Activated naive CD8-positive, alpha-beta T cell treated with anti-CD3 and anti-CD28 coated beads for 36 hours (primary cell): ENCODE results near the gene SLC2A2. TPM values are rescaled to one million over a fixed set of nuclear protein-coding genes. Genes with fewer than 3 reads are reported as not detected.

ENCODE experiments used
- DNase-seq: peaks from one replicate; pipeline ENCODE4 v3.0.0; 2021
- H3K27ac Mint-ChIP-seq: one replicate; pipeline ENCODE4 v1.8.0; 2022; ENCODE audit warnings: mild to moderate bottlenecking, moderate library complexity, mixed read lengths
- H3K27me3 Mint-ChIP-seq: one replicate; pipeline ENCODE4 v1.8.0; 2022; ENCODE audit warnings: mild to moderate bottlenecking, mixed read lengths
- H3K36me3 Mint-ChIP-seq: one replicate; pipeline ENCODE4 v1.8.0; 2021; ENCODE audit warnings: mild to moderate bottlenecking, mixed read lengths
- H3K4me1 Mint-ChIP-seq: one replicate; pipeline ENCODE4 v1.8.0; 2021; ENCODE audit warnings: mixed read lengths
- H3K4me3 Mint-ChIP-seq: one replicate; pipeline ENCODE4 v1.8.0; 2022; ENCODE audit warnings: mild to moderate bottlenecking, moderate library complexity, mixed read lengths
- H3K9me3 Mint-ChIP-seq: one replicate; pipeline ENCODE4 v1.8.0; 2022; ENCODE audit warnings: mixed read lengths
- total RNA-seq, 2 experiments: library from RNA; stranded (reverse); gene quantifications; one replicate each; pipeline ENCODE4 v1.2.3, GENCODE V29; 2021

Gene SLC2A2
- total RNA-seq: not detected

- Mint-ChIP-seq H3K9me3 (no peaks in the 10 kb centered on the region), H3K36me3 (no peaks in the 10 kb centered on the region), H3K4me1 (peaks cover 9% of the 10 kb centered on the region), H3K27ac (no peak within 1 kb of the TSS), H3K27me3 (peaks cover 28% of the 10 kb centered on the region), H3K4me3 (no peak within 1 kb of the TSS)
- DNase-seq: no peak
Measured at GRCh38 chr3:171026597-171027293, at the start of gene SLC2A2. Gene SLC2A2 (minus strand): TSS chr3:171026720. CDS start chr3:171026670, 50 bp downstream.

- no peaks in the 10 kb centered on the region for H3K27me3 Mint-ChIP-seq
- no peak overlapping the region for H3K27ac Mint-ChIP-seq
- H3K4me1 Mint-ChIP-seq: no peaks in the 10 kb centered on the region
- DNase-seq: no peak
- no peaks in the 10 kb centered on the region for H3K9me3 Mint-ChIP-seq
- peaks cover 17% of the 10 kb centered on the region for H3K36me3 Mint-ChIP-seq
- H3K4me3 Mint-ChIP-seq: no peak overlapping the region
Measured at GRCh38 chr3:171072432-171072831, 45.9 kb upstream of the SLC2A2 start.

GRCh38 chr3:171068658-171069057 is 42.1 kb upstream of the SLC2A2 start:
- H3K36me3 Mint-ChIP-seq: peaks cover 24% of the 10 kb centered on the region

DNA sequence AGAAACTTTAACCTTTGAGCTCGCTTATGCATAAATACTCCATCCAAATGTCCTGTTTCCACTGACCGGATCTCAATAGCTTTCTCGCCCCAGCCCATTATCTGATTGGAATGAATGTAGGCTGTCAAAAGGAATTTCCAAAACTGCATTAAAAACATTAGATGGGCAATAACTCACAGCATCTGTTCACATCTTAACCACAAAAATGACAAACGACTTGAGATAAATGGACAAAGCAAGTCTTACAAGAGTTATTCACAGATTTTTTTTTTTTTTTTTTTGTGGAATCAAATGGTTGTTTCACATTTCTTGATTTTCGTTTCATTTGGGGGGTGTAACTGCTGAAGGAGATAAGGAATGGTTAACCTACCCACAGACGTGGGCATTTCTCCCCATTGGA is 39.7 kb upstream of the SLC2A2 start:
- Mint-ChIP-seq H3K4me1 (no peaks in the 10 kb centered on the region), H3K9me3 (no peaks in the 10 kb centered on the region), H3K27me3 (no peaks in the 10 kb centered on the region), H3K4me3 (no peak overlapping the region), H3K27ac (no peak overlapping the region), H3K36me3 (peaks cover 27% of the 10 kb centered on the region)
- no peak for DNase-seq

More at GRCh38 chr3:171068658-171069057, 42.1 kb upstream of the SLC2A2 start:
- Mint-ChIP-seq H3K27me3 (no peaks in the 10 kb centered on the region), H3K27ac (no peak overlapping the region), H3K9me3 (no peaks in the 10 kb centered on the region), H3K4me1 (no peaks in the 10 kb centered on the region), H3K4me3 (no peak overlapping the region)
- no peak for DNase-seq

DNA sequence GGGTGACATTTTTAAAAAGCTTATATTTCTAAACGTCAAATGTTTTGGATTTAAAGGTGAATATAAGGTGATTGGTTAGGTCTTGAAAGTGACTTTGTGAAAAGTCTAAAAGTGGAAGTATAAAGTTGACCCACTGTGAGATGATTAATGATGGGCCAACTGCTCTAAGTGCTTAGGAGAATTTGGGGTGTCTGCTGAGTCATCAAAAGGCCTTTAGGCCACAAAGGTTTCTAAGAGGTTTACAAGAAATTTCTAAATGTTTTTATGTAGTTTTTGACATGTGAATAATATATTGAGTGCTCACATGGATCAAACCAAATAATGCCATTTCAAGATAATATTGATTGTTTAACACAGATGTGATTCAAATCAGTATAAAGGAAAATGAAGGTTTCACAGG is 39.2 kb upstream of the SLC2A2 start:
- no peak for DNase-seq
- H3K36me3 Mint-ChIP-seq: peaks cover 27% of the 10 kb centered on the region
- H3K27ac Mint-ChIP-seq: no peak overlapping the region
- H3K4me1 Mint-ChIP-seq: no peaks in the 10 kb centered on the region
- no peaks in the 10 kb centered on the region for H3K27me3 Mint-ChIP-seq
- H3K4me3 Mint-ChIP-seq: no peak overlapping the region
- no peaks in the 10 kb centered on the region for H3K9me3 Mint-ChIP-seq

GRCh38 chr3:171064461-171064860 is 37.9 kb upstream of the SLC2A2 start:
- no peak for DNase-seq
- H3K4me1 Mint-ChIP-seq: no peaks in the 10 kb centered on the region
- H3K4me3 Mint-ChIP-seq: no peak overlapping the region

GRCh38 chr3:171061749-171062148 is 35.2 kb upstream of the SLC2A2 start:
- Mint-ChIP-seq H3K27me3 (no peaks in the 10 kb centered on the region), H3K36me3 (peaks cover 13% of the 10 kb centered on the region), H3K4me1 (no peaks in the 10 kb centered on the region), H3K4me3 (no peak overlapping the region), H3K9me3 (no peaks in the 10 kb centered on the region), H3K27ac (no peak overlapping the region)
- no peak for DNase-seq

More at GRCh38 chr3:171064461-171064860, 37.9 kb upstream of the SLC2A2 start:
- no peak overlapping the region for H3K27ac Mint-ChIP-seq
- peaks cover 15% of the 10 kb centered on the region for H3K36me3 Mint-ChIP-seq
- H3K9me3 Mint-ChIP-seq: no peaks in the 10 kb centered on the region
- H3K27me3 Mint-ChIP-seq: no peaks in the 10 kb centered on the region

GRCh38 chr3:171059978-171060377 is 33.5 kb upstream of the SLC2A2 start:
- Mint-ChIP-seq H3K27ac (no peak overlapping the region), H3K27me3 (no peaks in the 10 kb centered on the region), H3K4me1 (no peaks in the 10 kb centered on the region), H3K36me3 (peaks cover 9% of the 10 kb centered on the region), H3K9me3 (no peaks in the 10 kb centered on the region), H3K4me3 (no peak overlapping the region)
- no peak for DNase-seq

DNA sequence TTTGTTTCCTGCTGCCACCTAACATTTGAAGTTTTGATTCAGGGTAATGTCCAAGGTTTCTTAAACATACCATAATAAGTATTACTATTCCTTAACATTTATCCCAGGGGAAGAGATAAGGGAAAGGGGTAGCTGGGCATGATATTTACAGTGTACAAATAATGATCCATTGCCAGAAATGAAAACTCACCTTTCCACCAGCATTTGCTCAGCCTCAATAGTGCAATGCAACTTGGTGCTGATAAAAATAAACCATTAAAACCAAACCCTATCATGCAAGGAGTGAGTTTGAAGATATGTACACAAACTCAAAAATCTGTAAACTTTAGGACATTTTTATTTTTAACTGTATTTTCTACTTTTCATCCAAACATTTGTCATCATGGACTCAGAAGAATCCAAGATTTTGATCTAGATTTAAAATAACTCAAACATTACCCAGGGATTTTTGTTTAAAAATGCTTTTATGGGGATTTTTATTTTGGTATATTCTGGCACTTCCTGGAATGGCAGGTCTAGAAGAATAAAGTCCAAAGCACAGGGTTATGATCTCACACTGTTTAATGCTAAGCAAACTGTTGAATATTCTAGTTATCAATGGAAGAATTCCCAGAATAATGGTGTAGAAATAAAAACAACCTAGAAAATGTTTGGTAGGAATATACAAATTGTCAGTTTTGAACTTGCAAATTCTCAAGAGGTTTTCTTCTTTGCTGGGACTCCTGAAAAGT is 32.5 kb upstream of the SLC2A2 start:
- Mint-ChIP-seq H3K27me3 (no peaks in the 10 kb centered on the region), H3K4me1 (no peaks in the 10 kb centered on the region), H3K27ac (no peak overlapping the region), H3K4me3 (no peak overlapping the region), H3K36me3 (peaks cover 7% of the 10 kb centered on the region), H3K9me3 (no peaks in the 10 kb centered on the region)
- no peak for DNase-seq

DNA sequence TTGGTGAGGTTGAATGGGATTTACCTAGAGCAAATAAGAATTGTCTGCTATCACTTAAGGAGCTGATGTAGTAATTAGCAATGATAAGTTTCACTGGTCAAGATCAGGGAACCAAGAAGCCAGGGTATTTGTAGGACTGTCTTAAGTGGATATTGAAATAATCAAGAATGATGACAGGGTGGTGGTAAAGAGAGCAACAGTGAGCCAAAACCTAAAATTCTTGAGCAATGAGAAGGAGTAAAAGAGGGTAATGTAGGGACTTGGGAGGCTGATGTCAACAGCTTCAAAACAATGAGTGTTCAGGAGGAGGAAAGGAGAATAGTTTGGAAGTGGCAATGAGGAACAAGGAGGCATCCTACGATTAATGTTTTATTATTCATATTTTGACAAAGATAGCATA is 31.5 kb upstream of the SLC2A2 start:
- Mint-ChIP-seq H3K36me3 (no peaks in the 10 kb centered on the region), H3K27me3 (no peaks in the 10 kb centered on the region), H3K4me3 (no peak overlapping the region), H3K27ac (no peak overlapping the region), H3K9me3 (no peaks in the 10 kb centered on the region), H3K4me1 (no peaks in the 10 kb centered on the region)
- no peak for DNase-seq

GRCh38 chr3:171057072-171057471 is 30.6 kb upstream of the SLC2A2 start:
- no peaks in the 10 kb centered on the region for H3K9me3 Mint-ChIP-seq
- no peak overlapping the region for H3K4me3 Mint-ChIP-seq
- DNase-seq: no peak
- H3K4me1 Mint-ChIP-seq: no peaks in the 10 kb centered on the region
- H3K27me3 Mint-ChIP-seq: no peaks in the 10 kb centered on the region
- no peaks in the 10 kb centered on the region for H3K36me3 Mint-ChIP-seq
- no peak overlapping the region for H3K27ac Mint-ChIP-seq

DNA sequence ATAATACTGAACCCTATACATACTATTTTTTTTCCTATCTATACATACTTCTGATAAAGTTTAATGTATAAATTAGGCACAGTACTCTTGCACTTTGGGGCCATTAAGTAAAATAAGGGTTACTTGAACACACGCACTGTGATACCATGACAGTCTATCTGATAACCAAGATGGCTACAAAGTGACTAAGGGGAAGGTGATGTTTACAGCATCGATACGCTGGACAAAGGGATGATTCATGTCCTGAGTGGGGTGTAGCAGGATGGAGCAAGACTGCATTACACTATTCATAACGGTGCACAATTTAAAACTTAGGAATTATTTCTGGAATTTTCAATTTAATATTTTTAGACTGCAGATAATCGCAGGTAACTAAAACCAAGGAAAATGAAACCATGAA is 30.0 kb upstream of the SLC2A2 start:
- no peaks in the 10 kb centered on the region for H3K36me3 Mint-ChIP-seq
- no peak overlapping the region for H3K4me3 Mint-ChIP-seq
- no peak overlapping the region for H3K27ac Mint-ChIP-seq
- H3K9me3 Mint-ChIP-seq: no peaks in the 10 kb centered on the region
- no peaks in the 10 kb centered on the region for H3K4me1 Mint-ChIP-seq
- DNase-seq: no peak
- H3K27me3 Mint-ChIP-seq: no peaks in the 10 kb centered on the region

GRCh38 chr3:171055336-171056178 is 29.0 kb upstream of the SLC2A2 start:
- no peak overlapping the region for H3K27ac Mint-ChIP-seq
- no peaks in the 10 kb centered on the region for H3K27me3 Mint-ChIP-seq
- H3K4me1 Mint-ChIP-seq: no peaks in the 10 kb centered on the region
- no peak for DNase-seq
- H3K36me3 Mint-ChIP-seq: no peaks in the 10 kb centered on the region
- no peak overlapping the region for H3K4me3 Mint-ChIP-seq
- H3K9me3 Mint-ChIP-seq: no peaks in the 10 kb centered on the region

GRCh38 chr3:171054921-171055320 is 28.4 kb upstream of the SLC2A2 start:
- Mint-ChIP-seq H3K4me1 (no peaks in the 10 kb centered on the region), H3K9me3 (no peaks in the 10 kb centered on the region), H3K27ac (no peak overlapping the region), H3K27me3 (no peaks in the 10 kb centered on the region), H3K36me3 (no peaks in the 10 kb centered on the region), H3K4me3 (no peak overlapping the region)
- no peak for DNase-seq

DNA sequence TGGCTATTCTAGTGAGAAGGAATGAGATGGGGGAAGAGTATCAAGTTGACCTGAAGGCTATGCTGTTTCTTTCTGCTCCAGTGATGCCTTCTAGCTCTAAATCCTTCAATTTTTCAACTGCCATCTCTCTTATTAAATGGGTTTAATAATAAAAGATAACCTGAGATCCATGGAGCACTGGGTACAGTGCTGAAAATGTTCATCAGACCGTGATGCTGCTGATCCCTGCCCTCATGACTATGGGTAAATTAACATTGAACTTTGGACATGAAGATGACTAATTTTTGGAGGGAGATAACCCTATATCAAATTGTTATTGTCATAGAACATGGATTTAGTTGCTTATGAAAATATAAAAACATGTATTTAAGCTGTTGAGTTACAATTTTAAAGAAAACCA is 27.7 kb upstream of the SLC2A2 start:
- Mint-ChIP-seq H3K27ac (no peak overlapping the region), H3K9me3 (no peaks in the 10 kb centered on the region), H3K4me3 (no peak overlapping the region), H3K27me3 (no peaks in the 10 kb centered on the region), H3K4me1 (no peaks in the 10 kb centered on the region), H3K36me3 (no peaks in the 10 kb centered on the region)
- DNase-seq: no peak
